ENCODE data around the gene CD38. TPM values are rescaled to one million over a fixed set of nuclear protein-coding genes. Genes with fewer than 3 reads are reported as not detected.

The CD38 gene
- total RNA-seq, 1 experiment from 2014 or later, result not detected

DNA sequence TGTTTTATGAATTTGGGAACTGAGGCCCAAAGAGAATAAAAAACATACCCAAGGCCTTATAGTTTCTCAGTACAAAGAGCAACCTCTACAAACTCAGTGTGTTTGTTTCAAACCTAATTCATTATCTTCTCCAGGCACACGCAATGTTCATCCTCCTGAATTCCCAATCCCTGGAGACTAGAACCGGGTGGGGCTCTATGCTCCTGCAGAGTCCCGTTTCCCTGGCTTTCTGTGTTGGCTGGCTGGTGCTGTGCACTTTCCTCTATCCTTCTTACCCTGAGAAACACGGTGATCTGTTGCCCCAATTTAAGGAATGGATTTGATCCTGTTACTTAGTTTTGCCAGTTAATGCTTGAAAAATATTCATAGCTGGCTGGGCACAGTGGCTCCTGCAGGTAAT is 96.5 kb downstream of the CD38 start:
- Histone ChIP-seq H3K9me2 (ENCODE audit: insufficient read depth) (no peaks in the 10 kb centered on the region), H3K4me3 (replicated peaks in 1 of 2; ENCODE audit: low read depth in 1 of 2, low read length in 2 of 2) (no peak overlapping the region), H3K27ac (ENCODE audit: low read depth, low read length) (no peak overlapping the region), H2AFZ (ENCODE audit: low read depth, low read length, poor library complexity, severe bottlenecking) (no peak overlapping the region), H4K20me1 (ENCODE audit: insufficient read depth) (no peaks in the 10 kb centered on the region), H3K4me2 (ENCODE audit: low read length) (no peak overlapping the region), H3K4me1 (ENCODE audit: control insufficient read depth in 1 of 2, insufficient read depth in 2 of 2, low read length in 2 of 2) (no peaks in the 10 kb centered on the region), H3K79me2 (ENCODE audit: insufficient read depth, low read length) (no peaks in the 10 kb centered on the region), H3K9ac (ENCODE audit: low read length) (no peak overlapping the region), H3K27me3 (ENCODE audit: insufficient read depth, low read length) (no peaks in the 10 kb centered on the region), H3K9me3 (ENCODE audit: control insufficient read depth in 1 of 2, insufficient read depth in 1 of 2, low read depth in 1 of 2, low read length in 2 of 2) (peaks cover 3 to 7% of the 10 kb centered on the region in 2 experiments; a peak in 1 of 4 replicates), H3K36me3 (ENCODE audit: control insufficient read depth in 1 of 2, insufficient read depth in 2 of 2, low read length in 2 of 2) (no peaks in the 10 kb centered on the region)
- no peak for DNase-seq (ENCODE audit: low read depth, low spot score)
- TF ChIP-seq, protein P1, sequence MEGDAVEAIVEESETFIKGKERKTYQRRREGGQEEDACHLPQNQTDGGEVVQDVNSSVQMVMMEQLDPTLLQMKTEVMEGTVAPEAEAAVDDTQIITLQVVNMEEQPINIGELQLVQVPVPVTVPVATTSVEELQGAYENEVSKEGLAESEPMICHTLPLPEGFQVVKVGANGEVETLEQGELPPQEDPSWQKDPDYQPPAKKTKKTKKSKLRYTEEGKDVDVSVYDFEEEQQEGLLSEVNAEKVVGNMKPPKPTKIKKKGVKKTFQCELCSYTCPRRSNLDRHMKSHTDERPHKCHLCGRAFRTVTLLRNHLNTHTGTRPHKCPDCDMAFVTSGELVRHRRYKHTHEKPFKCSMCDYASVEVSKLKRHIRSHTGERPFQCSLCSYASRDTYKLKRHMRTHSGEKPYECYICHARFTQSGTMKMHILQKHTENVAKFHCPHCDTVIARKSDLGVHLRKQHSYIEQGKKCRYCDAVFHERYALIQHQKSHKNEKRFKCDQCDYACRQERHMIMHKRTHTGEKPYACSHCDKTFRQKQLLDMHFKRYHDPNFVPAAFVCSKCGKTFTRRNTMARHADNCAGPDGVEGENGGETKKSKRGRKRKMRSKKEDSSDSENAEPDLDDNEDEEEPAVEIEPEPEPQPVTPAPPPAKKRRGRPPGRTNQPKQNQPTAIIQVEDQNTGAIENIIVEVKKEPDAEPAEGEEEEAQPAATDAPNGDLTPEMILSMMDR (IDR thresholded peaks at IDR 0.05 in 2 of 3, conservative IDR thresholded peaks at IDR 0.05 in 1 of 3; ENCODE audit: borderline replicate concordance in 1 of 3, insufficient read depth in 1 of 3, low read depth in 2 of 3, low read length in 2 of 3), result no peak
- TF ChIP-seq CBX3 (IDR thresholded peaks at IDR 0.05; ENCODE audit: low read depth) (no peak), EZH2 (IDR thresholded peaks at IDR 0.05) (no peak), JUND (IDR thresholded peaks at IDR 0.05) (no peak), YY1 (IDR thresholded peaks at IDR 0.05; ENCODE audit: extremely low read depth, insufficient replicate concordance, low read depth, low read length) (no peak), POLR2AphosphoS5 (IDR thresholded peaks at IDR 0.05; ENCODE audit: low read depth, low read length) (no peak), POLR2A (IDR thresholded peaks at IDR 0.05; ENCODE audit: borderline replicate concordance, extremely low read depth, insufficient read depth, insufficient read length) (no peak), SRF (IDR thresholded peaks at IDR 0.05; ENCODE audit: low read depth) (no peak), CEBPB (IDR thresholded peaks at IDR 0.05; ENCODE audit: low read depth) (no peak), FOSL1 (IDR thresholded peaks at IDR 0.05; ENCODE audit: low read depth) (no peak), SP1 (IDR thresholded peaks at IDR 0.05; ENCODE audit: low read depth) (no peak), SIN3A (IDR thresholded peaks at IDR 0.05; ENCODE audit: low read depth) (no peak)
- TF ChIP-seq, protein P2, sequence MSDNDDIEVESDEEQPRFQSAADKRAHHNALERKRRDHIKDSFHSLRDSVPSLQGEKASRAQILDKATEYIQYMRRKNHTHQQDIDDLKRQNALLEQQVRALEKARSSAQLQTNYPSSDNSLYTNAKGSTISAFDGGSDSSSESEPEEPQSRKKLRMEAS (IDR thresholded peaks at IDR 0.05), result no peak
- TF ChIP-seq, protein P3, sequence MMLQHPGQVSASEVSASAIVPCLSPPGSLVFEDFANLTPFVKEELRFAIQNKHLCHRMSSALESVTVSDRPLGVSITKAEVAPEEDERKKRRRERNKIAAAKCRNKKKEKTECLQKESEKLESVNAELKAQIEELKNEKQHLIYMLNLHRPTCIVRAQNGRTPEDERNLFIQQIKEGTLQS (IDR thresholded peaks at IDR 0.05), result no peak
- POLR2A ChIA-PET, result no interaction called here
- RAD21 ChIA-PET (ENCODE audit: low non-redundant PET in 1 of 2, low total read pairs in 2 of 2, uncharacterized antibody in 2 of 2, unreplicated experiment in 2 of 2), result no interaction called here
- CTCF ChIA-PET, result no interaction called here
- intact Hi-C loops (cut with micrococcal nuclease), result no loop called here
- ATAC-seq, result no peak
- no TSS peak for BruUV-seq (replicated peaks)

Data from HCT116 (cell line).